Stimulated activated CD8-positive, alpha-beta memory T cell treated with anti-CD3 and anti-CD28 coated beads, Interleukin-15, amount 100 ng/mL, for 24 hours (primary cell): Measurements from ENCODE around the gene RELN.

Experiments used
- DNase-seq: peaks from one replicate; pipeline ENCODE4 v3.0.0-alpha.2; 2020; ENCODE audit warnings: low read depth

RELN gene

DNA sequence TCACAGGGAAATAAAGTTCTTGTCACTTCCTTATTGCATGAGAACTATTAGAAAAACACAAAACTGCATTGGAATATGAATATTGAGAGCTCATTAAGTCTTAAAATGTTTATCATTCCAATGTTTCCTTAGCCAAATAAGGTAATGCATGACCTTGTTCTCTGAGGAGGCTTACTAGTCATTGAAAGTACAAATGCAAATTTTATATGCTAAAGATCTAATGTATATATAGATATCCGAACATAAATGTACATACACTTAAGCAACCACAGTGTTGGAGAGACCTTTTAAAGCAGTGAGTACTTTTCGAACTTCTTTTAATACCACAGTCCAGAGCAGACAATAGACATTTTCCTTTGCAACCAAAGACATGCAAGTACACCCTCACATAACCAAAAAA is 96.1 kb downstream of the RELN start:
- no peak for DNase-seq

DNA sequence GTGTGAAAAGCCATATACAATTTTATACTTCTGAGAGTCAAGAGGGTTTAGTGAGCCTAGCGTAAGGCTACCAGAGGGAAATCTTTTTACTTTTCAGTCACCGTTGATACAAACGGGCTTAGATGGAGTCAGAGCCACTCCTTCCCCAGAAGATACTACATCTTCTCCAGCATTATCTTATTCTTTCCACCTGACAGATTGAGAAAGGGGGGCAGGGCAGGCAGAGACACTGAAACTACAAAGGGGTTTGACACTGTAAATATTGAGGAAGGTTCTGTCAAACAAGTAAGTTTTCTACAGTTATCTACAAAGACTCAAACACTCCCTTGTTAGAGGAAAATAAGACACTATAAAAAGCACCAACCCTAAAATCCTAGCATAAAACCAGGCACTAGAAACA is 100.0 kb downstream of the RELN start:
- no peak for DNase-seq

DNA sequence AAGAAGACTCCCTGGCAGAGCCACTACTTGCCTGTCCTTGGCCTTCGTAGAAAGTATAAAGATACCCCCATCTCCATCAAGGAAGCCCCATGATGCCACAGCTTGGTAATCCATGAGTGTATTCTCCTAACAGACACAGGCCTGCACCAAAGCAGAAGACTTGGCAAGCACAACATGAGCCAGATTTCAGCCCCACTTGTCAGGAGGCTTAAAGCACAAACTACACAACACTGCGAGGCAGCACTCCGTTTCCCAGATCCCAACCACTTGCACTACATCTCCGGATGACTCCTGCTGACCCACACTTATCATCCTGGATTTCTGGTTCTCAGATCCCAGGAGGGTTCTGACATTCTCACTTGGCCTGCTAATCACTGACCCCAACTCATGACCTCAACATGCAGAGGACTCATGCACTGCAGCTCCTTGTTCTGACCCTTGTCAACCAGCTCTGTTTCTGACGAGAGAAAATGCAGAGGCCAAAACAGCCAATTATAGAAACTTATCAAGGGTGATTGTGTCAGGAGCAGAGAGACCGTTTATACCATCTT is 100.8 kb downstream of the RELN start:
- DNase-seq = no peak

DNA sequence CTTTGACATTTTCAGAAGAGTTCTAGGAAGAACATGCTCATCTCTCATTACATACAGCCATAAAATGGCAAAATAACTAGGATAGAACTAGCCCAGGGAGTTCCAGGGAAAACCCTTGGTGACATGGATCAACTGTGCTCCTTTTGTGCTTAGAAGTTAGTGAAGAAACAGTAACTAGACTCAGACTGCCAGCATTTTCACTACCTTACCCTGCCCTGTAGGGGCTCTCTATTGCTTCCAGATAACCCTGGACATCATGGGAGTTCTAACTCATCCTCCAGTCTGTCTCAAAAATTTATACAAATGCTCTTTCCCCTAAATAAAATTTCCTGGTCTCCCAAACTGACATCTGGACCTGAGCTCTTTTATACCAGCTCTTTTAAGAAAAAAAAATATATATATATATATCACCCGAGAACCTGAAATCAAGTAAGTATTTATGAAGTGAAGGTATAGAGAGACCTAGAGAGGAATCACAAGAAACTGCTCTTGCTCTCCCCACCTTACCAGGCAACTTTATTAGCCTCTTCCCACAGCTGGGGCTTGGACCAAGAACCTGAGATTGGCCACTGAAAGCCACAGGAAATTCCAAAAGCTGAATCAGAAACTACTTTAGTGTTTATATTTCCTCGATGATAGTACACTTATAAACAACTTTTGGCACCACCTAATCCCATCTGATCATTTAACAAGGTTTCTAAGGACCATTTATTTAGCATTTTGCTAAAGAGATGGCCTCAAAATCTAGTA is 101.4 kb downstream of the RELN start:
- no peak for DNase-seq

DNA sequence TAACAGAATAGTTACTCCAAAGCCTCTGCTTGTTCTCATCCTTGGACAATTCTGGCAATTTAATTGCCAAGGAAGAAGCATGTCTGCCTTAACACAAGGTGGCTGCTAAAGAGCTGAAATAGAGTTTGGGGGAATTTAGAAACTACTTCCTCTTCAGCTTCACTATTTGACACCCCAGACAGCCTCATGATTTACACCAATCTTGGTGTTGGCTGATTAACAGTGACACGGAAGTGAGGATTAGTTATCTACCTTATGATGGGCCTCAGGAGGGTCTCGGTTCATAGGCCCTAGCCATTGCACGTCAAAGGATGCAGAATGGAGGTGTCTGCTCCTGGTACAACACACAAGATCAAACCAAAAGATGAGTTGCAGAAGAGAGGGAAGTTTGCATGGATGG is 102.4 kb downstream of the RELN start:
- no peak for DNase-seq

DNA sequence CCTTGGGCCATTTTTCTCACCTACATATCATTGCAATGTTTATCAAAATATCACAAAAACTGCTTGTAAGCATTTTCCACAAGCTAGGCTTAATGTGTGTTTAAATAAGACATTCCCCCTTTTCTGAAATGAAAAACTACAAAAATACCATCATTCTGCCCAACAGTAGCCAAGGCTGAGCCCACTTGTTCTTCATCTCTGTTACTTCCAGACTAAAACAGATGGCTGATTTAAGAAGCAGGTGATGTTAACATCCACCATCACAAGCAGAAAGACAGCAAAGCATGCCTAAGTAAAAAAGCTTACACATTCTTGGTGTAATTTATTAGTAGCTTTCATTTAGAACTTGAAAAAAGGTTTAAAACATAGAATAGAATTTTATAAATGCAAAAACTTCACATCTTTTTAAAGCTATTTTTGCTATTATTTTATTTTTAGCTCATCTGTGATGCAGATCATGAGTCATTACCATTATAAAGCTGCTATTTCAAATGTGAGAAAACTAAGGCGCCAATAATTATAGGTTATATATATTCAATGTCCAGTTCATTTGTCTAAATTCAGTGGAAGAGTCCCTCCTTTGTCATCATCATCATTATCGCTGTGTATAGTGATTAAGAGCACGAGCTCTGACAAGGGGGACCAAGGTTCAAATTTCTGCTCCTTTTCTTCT is 109.4 kb downstream of the RELN start:
- no peak for DNase-seq

DNA sequence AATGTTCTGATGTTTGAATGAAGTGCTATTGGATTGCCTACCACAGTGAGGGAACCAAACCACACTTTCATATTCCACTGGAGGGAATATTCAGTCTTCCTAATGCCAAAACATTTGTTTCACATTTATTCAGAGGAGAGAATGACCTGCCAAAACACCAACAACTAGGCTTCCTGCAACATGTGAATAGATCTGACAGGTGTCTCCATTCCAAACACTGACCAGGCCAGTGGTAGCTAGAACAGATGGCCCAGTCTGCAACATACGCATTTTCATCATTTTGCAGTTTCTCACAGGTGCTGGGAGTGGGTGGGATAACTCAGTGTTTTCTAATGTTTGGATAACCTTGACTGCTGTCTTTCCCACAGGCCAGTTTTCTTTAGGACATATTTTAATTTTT is 110.0 kb downstream of the RELN start:
- no peak for DNase-seq

DNA sequence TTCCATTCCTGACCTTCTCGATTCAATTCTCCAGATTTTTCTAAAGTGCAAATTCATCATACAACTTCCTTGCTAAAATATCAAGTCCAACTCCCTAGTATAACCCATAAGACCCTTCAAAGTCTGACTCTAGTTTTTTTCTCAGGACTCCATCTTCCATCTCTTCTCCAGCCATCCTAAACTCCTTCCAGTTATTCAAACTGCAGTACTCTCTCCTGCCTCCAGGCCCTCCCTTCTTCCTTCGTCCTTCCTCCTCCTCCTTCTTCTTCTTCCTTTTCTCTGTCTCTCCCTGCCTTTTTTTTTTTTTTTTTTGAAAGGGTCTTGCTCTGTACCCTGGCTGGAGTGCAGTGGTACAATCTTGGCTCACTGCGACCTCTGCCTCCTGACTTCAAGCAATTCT is 111.9 kb downstream of the RELN start:
- DNase-seq = no peak

DNA sequence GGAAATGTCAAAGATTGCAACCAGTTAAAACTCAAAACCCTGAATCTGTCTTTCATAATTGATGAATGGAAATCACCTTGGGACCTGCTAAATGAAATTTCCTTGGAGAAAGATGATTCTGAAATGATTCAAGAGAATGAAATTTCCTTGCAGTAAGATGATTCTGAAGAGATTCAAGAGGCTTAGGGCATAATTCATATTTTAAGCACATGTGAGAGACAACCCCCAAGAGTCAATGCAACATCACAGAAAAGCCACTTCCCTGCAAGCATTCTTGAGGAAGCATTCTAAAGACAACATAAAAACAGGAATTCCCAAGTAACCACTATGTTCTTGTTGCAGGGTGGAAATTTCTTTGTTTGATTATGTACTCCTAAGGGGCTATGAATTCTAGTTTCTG is 113.7 kb downstream of the RELN start:
- no peak for DNase-seq

DNA sequence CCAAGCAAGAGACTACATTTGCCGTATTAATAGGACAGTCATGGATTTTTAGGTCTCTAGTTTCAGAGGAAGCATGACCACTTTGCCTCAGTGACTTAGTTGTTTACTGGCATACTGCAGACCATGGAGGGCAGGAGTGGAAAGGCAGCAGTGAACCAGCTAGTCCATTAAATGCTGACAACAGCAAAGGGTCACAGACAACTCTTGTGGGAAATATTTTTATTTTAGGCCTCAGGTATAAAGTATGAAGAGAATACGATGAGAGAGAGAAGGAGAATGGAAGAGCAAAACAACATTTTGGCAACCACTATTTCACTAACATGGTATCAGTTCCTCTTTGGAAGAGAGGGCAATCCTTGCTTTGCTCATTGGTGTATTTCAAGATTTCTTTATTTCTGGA is 118.0 kb downstream of the RELN start:
- no peak for DNase-seq

DNA sequence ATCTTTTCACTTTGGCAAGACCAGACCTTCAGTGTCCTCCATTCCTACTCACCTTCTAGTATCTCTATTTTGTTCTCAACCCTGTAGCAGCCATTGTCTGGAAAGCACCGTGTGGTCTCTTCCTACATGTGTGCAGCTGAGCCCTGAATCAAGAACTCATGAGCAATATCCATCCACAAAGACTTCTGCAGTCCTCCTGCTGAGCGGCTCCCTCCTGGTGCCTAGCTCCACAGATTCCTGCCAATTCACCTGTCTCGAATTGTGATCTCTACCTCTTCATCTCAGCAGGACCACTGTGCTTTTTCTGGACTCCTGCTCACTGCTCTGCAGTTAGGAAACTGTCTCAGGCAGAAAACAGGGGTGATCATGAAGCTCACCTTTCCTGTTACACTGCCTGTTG is 118.8 kb downstream of the RELN start:
- no peak for DNase-seq

DNA sequence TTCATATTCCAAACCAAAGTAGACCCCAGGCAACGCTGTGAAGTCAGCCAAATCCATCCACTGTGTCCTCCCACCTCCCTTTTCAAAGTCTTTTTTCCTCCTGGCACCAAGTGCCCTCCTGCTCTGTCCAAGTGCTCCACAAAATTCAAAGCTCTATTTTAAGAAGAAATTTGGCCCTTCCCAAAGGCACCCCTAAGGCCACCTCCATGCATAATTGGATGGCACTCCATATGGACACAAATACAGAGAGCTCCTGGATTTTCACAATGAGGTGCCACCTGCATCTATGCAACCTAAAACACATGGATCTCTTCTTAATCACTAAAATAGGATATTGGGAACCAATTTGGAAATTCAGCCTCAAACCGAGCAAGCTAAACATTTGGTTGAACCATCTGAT is 121.6 kb downstream of the RELN start:
- no peak for DNase-seq

DNA sequence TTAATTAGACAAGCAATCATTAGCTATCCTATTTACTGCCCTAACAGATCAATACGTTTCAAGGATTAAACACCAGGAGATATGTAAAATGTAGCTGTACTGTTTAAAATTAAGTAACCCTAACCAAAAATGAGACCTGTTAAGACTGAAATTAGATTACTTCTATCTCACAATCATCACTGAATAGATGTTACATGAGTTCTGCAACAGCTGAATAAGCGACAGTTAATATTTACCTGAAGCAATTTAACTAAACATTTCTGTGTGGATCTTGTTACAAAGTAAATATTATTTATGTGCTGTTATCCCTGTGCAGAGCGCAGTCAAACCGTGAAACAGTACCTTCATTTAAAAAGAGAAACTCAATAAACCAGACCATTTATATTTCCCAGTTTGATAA is 122.5 kb downstream of the RELN start:
- no peak for DNase-seq

DNA sequence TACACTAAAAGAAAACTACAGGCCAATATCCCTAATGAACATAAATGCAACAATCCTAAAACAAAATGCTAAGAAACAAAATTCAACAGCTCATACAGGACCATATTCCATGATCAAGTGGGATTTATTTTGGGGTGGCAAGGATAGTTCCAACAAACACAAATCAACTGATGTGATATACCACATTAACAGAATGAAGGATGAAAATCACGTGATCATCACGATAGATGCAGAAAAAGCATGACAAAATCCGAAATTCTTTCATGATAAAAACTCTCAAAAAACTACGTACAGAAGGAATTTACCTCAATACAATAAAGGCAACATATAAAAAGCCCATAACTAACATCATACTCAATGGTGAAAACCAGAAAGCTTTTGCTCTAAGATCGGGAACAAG is 124.0 kb downstream of the RELN start:
- no peak for DNase-seq

DNA sequence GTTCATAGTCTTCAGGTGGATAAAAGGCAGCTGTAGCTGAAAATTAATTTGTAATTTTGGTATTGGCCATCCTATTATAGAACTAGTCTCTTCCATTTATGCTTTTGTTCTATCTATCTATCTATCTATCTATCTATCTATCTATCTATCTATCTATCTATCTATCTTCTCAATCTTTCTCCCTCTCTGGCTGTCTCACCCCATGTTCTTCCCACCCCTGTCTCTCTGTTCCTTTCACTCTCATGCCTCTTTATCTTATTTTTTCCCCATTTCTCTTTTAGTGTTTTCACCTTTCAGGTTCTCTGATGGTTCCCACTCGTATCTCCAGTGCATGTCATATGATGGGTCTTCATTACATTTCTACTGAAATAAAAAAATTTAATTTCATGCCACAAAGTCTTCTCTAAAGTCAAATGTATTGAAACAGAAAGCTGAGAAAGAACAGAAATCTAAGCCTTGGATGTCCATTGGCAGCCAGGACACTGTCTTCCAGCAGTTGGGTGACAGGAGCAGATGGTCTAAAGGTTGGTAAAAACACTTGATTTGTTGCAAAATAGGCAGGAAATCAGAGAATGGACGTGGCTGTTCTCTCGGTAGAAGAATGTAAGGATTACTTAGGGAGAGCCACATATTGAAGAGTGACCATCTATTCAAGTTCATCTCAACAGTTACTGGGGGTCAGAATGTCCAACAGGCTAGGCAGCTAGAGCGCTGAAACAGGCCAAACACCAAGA is 127.0 kb downstream of the RELN start:
- no peak for DNase-seq

DNA sequence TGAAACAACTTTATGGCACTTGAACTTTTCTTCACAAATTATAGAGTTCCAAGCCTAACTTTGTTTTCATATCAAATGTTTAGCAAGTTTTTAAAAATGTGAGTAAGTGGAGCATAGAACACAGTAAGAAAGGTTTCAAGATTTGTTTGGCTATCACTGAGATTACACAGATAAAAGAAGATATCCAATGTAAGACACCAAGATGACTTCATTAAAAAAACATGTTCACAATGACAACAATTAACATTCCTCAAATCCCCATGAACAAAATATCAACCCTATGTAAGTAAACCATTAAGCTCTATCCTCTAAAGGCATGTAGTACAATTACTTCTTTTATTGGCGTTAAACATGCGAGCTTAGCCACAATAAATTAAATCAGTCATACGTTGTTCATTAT is 129.7 kb downstream of the RELN start:
- no peak for DNase-seq

DNA sequence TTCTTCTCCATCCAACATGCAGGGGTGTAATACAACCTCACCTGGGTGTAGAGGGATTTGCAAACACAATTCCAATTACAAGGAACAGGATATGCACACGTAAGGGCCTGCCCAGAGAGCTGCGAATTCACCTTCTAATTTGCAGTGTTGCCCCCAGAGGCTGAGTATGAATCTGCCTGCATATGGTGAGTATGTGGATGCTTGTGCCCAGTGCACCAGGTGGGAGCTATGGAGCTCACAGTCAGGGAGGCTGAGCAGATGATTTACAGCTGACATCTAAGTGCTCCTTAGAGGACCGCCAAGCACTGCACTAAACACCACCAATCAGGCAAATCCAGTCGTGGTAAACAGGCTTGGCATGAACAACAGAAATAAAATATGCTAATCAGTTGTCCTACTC is 132.0 kb downstream of the RELN start:
- no peak for DNase-seq

DNA sequence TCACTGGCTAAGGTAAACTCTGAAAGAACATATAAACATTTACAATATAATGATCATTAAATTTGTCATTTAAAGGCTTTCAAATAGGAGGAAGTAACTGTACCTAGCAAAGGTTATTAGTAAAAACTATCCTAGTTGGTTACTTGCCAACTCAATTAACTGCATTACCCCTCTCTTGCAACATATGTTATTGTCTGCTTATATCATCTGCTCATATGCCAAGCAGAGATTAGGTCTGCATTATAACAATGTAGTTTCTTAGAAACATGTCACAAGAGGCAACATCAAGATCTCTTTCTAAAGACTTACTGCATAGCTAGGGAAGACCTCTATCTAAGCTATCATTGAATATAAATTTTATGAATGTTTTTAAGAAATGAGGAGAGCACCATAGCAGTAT is 132.5 kb downstream of the RELN start:
- no peak for DNase-seq

DNA sequence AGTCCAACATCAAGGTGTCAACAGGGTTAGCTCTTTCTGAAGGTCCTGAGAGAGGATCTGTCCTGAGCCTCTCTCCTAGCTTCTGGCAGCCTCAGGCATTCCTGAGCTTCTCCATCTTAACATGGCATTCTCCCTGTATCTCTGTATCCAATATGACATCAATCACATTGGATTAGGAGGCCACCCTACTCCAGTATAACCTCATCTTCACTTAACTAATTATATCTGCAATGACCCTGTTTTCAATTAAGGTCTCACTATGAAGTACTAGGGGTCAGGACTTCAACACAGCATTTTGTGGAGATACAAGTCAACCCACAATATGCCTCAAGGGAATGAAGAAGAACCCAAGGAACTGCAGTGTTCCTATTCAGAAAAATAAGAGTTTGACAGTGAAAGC is 133.8 kb downstream of the RELN start:
- DNase-seq = no peak

DNA sequence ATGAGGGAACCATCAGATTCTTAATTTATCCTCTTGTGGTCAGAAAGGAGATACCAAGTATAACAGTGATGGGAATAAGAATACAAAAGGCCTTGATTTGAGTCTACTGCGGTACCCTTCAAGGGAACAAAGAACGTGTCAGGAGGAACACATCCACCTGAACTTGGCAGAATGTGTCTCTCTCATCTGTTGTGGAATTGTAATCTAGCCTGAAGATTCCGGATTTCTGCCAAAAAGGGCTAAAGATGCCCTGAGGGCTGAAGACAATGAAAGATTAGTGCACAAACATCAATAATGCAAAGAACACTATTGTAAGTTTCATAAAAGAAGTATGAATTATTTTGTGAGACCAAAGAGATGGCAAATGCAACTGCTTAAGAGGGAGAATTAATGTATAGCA is 134.8 kb downstream of the RELN start:
- DNase-seq = no peak

DNA sequence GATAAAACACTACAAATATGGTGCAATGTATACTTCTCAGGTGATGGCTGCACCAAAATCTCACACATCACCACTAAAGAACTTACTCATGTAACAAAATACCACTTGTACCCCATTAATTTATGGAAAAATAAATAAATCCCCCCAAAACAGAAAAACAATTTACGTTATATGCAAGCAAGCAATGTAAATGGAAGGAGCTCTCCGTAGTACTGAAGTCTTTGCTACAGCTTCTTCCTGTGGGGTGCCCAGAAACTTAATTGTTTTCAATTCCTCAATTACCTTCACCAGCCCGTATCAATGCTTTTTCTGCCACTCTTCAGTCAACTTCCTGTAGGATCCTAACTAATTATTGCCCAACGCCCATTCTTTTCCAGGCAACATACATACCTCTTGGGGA is 138.1 kb downstream of the RELN start:
- DNase-seq = no peak

DNA sequence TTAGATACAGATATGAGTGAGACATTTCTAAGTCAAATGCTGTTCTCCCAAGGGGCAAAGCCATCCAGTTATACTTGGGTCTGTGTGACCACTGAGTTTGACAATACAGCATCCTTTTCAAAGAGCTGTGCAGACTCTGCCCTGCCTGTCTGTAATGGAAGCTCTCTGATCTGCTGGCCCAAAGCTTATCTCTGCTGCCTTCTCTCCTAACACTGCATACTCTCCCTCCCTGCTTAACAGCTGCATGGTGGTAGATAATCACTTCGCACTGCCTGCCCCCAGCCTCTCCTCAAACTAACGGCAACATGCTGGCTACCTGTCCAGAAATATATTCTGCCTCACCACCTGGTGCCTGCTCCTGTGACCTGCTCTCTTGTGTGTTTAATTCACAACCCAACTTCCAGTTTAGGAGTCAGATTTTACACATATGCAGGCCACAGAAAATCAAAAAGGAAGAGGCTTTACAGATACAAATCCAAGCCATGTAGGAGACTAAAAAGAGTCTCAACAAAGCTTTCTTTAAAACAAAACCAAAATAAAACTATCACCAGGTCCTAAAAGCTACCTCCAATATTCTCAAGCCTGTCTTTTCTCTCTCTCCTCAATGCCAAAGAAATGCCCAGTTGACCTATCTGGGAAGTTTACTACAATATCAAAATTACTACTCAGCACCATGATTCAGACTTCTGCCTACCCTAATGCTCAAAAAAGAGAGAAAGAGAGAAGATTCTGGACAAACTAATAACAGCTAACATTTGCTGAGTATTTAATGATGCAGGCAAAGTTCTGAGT is 145.6 kb downstream of the RELN start:
- no peak for DNase-seq
